HepG2 (cell line): ENCODE results near the gene DNAJA2. TPM values are rescaled to one million over a fixed set of nuclear protein-coding genes. Genes with fewer than 3 reads are reported as not detected.

Source experiments
- ATAC-seq: fragments of 200-7000 bp; cut with Tn5 transposase; 3 replicates; pipeline ENCODE4 v1.9.1; 2020; ENCODE audit warnings: mild to moderate bottlenecking, moderate library complexity
- BruUV-seq: library from RNA; stranded (reverse); fragments of 400-500 nt; replicated peaks from 2 replicates; lab custom pipeline; 2021; lab: Mats Ljungman, UMichigan
- CTCF ChIA-PET: fragments of 300-600 bp; formaldehyde crosslinking; extraction: SDS; loops from one replicate; lab custom pipeline; 2021; ENCODE audit warnings: low total read pairs, inconsistent platforms, low intra/inter-chr PET ratio; lab: Yijun Ruan, JAX
- POLR2A ChIA-PET: fragments of 350-600 bp; sonication (Branson Sonifier 250); formaldehyde crosslinking; loops from one replicate; lab custom pipeline; 2020; ENCODE audit warnings: antibody characterized with exemption, inconsistent platforms; lab: Yijun Ruan, JAX
- DNase-seq: peaks from one replicate; pipeline ENCODE4 v3.0.0-alpha.2; 2015; ENCODE audit warnings: low spot score
- FAIRE-seq: peaks from 3 replicates; lab custom pipeline; 2011; peaks lifted over from hg19 to GRCh38; lab: Jason Lieb, UNC
- H2AFZ ChIP-seq: one replicate; pipeline ENCODE4 v1.6.1; 2011; ENCODE audit warnings: low read length, inconsistent platforms
- H3K27ac ChIP-seq: fragments of 300-600 bp; 3 replicates; pipeline ENCODE4 v1.8.0; 2011; ENCODE audit warnings: mixed run types, mild to moderate bottlenecking, mixed read lengths, low read length, inconsistent platforms; ENCODE audit not compliant: insufficient read depth; ENCODE audit errors: extremely low read length
- H3K27me3 ChIP-seq, 2 experiments: fragments of 200-600 bp in 1 of 2; 2 replicates in 1 of 2; 3 replicates in 1 of 2; pipeline versions ENCODE4 v1.6.0 to v1.8.0; 2011; ENCODE audit warnings: low read length in 2 of 2, mild to moderate bottlenecking in 2 of 2, moderate library complexity in 2 of 2, inconsistent platforms in 1 of 2; ENCODE audit not compliant: insufficient read depth in 2 of 2, control insufficient read depth in 1 of 2
- H3K36me3 ChIP-seq, 2 experiments: fragments of 200-600 bp in 1 of 2; replicated peaks in 1 of 2; 2 replicates in 1 of 2; 3 replicates in 1 of 2; pipeline versions ENCODE4 v1.5.1 to v1.8.0; 2011; ENCODE audit warnings: low read length in 2 of 2, inconsistent platforms in 1 of 2; ENCODE audit not compliant: insufficient read depth in 2 of 2, control insufficient read depth in 1 of 2
- H3K4me1 ChIP-seq: 2 replicates; pipeline ENCODE4 v1.5.1; 2012; ENCODE audit warnings: low read length, inconsistent platforms; ENCODE audit not compliant: insufficient read depth
- H3K4me2 ChIP-seq: 2 replicates; pipeline ENCODE4 v1.6.0; 2011; ENCODE audit warnings: low read depth, low read length, inconsistent platforms
- H3K4me3 ChIP-seq, 3 experiments: fragments of 200-600 bp in 1 of 3; sonication (generic), shearing (Covaris generic) in 1 of 3; replicated peaks in 1 of 3; 2 replicates each; pipeline ENCODE4 v1.5.1; 2011 to 2016; ENCODE audit warnings: low read length in 3 of 3, inconsistent platforms in 2 of 3, low read depth in 2 of 3, mild to moderate bottlenecking in 2 of 3, control low read depth in 1 of 3, mixed read lengths in 1 of 3; ENCODE audit not compliant: insufficient read depth in 1 of 3
- H3K79me2 ChIP-seq: one replicate; pipeline ENCODE4 v1.6.1; 2011; ENCODE audit warnings: low read length, inconsistent platforms; ENCODE audit not compliant: insufficient read depth
- H3K9ac ChIP-seq: 2 replicates; pipeline ENCODE4 v1.6.0; 2011; ENCODE audit warnings: mild to moderate bottlenecking, low read depth, low read length, inconsistent platforms; ENCODE audit not compliant: insufficient read depth
- H3K9me3 ChIP-seq: 2 replicates; pipeline ENCODE4 v1.5.1; 2012; ENCODE audit warnings: mild to moderate bottlenecking, low read length
- H4K20me1 ChIP-seq: 2 replicates; pipeline ENCODE4 v1.6.0; 2011; ENCODE audit warnings: inconsistent platforms, mild to moderate bottlenecking, low read length, moderate library complexity; ENCODE audit not compliant: insufficient read depth
- ZBTB7A ChIP-seq: sonication (generic); formaldehyde crosslinking; IDR thresholded peaks from 2 replicates; pipeline ENCODE4 v1.8.0; 2022; ENCODE audit warnings: mild to moderate bottlenecking, missing genetic modification reagents
- ZNF567 ChIP-seq: sonication (generic); formaldehyde crosslinking; IDR thresholded peaks from 2 replicates; pipeline ENCODE4 v1.8.1; 2023; ENCODE audit warnings: mild to moderate bottlenecking, missing genetic modification reagents, borderline replicate concordance
- WGBS: methylation state at CpG from one replicate; pipeline ENCODE4 v1.1.6; 2017; ENCODE audit warnings: low lambda C conversion rate; 5-methylcytosine and 5-hydroxymethylcytosine counted together
- in situ Hi-C: cut with HindIII; loops from 2 replicates; pipeline ENCODE4 v1.10.0; 2017; ENCODE audit warnings: low pct_unique_long_range_greater_than_20kb; ENCODE audit not compliant: extremely low pct_ligation_motif_present
- intact Hi-C: fragments of 100-400 bp; cut with micrococcal nuclease; formaldehyde crosslinking; loops from one replicate; pipeline ENCODE4 v1.10.0; 2022; ENCODE audit not compliant: unreplicated experiment
- polyA plus RNA-seq, 8 experiments: library from polyadenylated mRNA; depleted of rRNA in 3 of 8; stranded (reverse) in 7 of 8; unstranded in 1 of 8; fragments of >200 nt; fragmentation: Illumina TruSeq in 4 of 8; extraction: Trizol in 4 of 8; gene quantifications; 2 replicates each; pipeline versions ENCODE4 v1.2.1 to v1.2.3, GENCODE V29; 2011 to 2016; ENCODE audit warnings: low read depth in 4 of 8, missing spikeins in 1 of 8, mixed read lengths in 1 of 8; ENCODE audit not compliant: insufficient read depth in 1 of 8
- total RNA-seq, 5 experiments: library from RNA; depleted of rRNA; stranded (reverse); fragments of >200 nt; fragmentation: Illumina TruSeq; extraction: Trizol; gene quantifications; 2 replicates each; pipeline ENCODE4 v1.2.3, GENCODE V29; 2016; ENCODE audit warnings: low read depth in 1 of 5
- TF ChIP-seq, protein P1 (sequence below): sonication (generic); formaldehyde crosslinking; IDR thresholded peaks from 2 replicates; pipeline ENCODE4 v1.5.1; 2020; ENCODE audit warnings: missing genetic modification reagents, mild to moderate bottlenecking, borderline replicate concordance

Gene DNAJA2
- total and polyA plus RNA-seq, 2 of the 13 experiments (the other 11 are each of a cell fraction or from before 2014, with no cell fraction given) = 25.4 to 176 TPM

DNA sequence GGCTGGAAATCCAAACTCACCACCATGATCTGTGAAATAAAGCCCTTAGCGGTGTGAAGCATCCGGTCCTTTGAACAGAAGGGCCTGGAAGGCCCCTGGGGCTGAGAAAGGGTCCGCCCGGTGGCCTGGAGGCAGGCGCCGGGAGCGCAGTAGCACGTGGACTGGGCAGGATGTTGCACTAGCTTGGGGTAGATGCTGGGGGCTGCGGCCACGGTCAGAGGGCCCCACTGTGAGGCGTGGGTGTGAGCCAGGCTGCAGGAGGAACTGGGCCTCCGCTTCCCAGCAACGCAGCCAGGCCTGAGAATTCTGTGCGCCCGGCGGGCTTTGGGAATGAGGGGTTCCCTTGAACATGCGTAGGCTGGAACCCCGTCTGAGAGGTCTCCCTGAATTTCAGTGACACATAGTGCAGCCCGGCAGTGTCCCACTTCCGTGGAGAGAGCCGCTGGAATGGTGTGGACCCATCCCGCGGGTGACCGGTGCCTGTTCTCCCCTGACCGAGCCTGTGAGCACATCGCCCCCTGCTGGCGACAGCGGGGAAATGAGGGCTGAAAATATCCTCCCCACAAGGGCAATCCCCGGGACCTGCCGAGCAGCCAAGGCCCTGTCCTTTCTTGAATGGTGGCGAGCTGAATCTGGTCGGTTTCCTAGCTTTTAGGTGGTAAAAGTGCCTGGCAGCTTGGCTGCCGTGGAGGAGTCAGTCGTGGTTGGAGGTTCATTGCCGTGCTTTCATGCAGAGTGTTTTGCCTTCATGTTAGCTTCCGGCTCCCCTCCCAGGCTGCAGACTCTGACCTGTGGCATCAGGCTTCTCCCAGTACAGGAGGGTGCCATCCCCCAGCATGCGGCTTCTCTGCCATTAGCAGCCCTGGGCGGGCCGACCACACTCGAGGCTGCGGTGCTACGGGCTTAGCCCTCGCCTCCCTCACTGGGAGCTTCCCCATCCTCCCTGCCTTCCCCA lies 43.8 kb downstream of the DNAJA2 start (continued):
- TF ChIP-seq, protein P1, sequence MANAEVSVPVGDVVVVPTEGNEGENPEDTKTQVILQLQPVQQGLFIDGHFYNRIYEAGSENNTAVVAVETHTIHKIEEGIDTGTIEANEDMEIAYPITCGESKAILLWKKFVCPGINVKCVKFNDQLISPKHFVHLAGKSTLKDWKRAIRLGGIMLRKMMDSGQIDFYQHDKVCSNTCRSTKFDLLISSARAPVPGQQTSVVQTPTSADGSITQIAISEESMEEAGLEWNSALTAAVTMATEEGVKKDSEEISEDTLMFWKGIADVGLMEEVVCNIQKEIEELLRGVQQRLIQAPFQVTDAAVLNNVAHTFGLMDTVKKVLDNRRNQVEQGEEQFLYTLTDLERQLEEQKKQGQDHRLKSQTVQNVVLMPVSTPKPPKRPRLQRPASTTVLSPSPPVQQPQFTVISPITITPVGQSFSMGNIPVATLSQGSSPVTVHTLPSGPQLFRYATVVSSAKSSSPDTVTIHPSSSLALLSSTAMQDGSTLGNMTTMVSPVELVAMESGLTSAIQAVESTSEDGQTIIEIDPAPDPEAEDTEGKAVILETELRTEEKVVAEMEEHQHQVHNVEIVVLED (CRISPR knock-in tag) = peak; percentile 40; the same call in 1 of the 2 replicates

GRCh38 chr16:46928811-46929210 lies 44.7 kb downstream of the DNAJA2 start:
- intact Hi-C loops = loop anchor here (1.0 kb wide), 2 partner anchors 10 to 75 kb away; no protein-coding TSS in a partner anchor
- Histone ChIP-seq H2AFZ (no peak overlapping the region), H3K4me2 (no peak overlapping the region), H3K27ac (no peak overlapping the region), H3K4me1 (peaks cover 10% of the 10 kb centered on the region), H3K4me3 (no peak overlapping the region), H3K27me3 (no peaks in the 10 kb centered on the region), H4K20me1 (peaks cover 25% of the 10 kb centered on the region; the same call in 1 of the 2 replicates), H3K79me2 (no peaks in the 10 kb centered on the region), H3K9me3 (no peaks in the 10 kb centered on the region), H3K36me3 (peaks cover 47 to 63% of the 10 kb centered on the region in 2 experiments), H3K9ac (no peak overlapping the region)
- no TSS peak for BruUV-seq
- in situ Hi-C loops = no loop called here
- ATAC-seq = no peak
- CTCF ChIA-PET = interaction anchor here (1.5 to 1.9 kb wide), 2 partner anchors 71 to 75 kb away, joined by 3 to 23 read pairs; no protein-coding TSS in a partner anchor
- no peak for FAIRE-seq
- DNase-seq = no peak
- POLR2A ChIA-PET = no interaction called here
- TF ChIP-seq ZBTB7A (CRISPR knock-in tag) (0 out of 2 replicates have a peak, but pooled peaks have one; percentile 47), ZNF567 (CRISPR knock-in tag) (no peak)
- WGBS = 94% methylated on average over 15 of the region's 15 CpGs
